HepG2 (cell line): ENCODE measurements around the gene FOSB. TPM values are rescaled to one million over a fixed set of nuclear protein-coding genes. Genes with fewer than 3 reads are reported as not detected.

ENCODE experiments used
- AGO2 ChIP-seq: fragments of 200-400 bp; formaldehyde crosslinking; optimal IDR thresholded peaks from 2 replicates; pipeline ENCODE3; 2017; ENCODE audit warnings: mild to moderate bottlenecking, low read depth, low read length, moderate library complexity
- ATAD3A ChIP-seq: sonication (generic); formaldehyde crosslinking; IDR thresholded peaks from 2 replicates; pipeline ENCODE4 v1.4.0; 2020; ENCODE audit warnings: missing genetic modification reagents
- BHLHE40 ChIP-seq: IDR thresholded peaks from 2 replicates; pipeline ENCODE4 v1.6.1; 2011; ENCODE audit warnings: low read length, improper control_type of control experiment
- CHD4 ChIP-seq: fragments of 200-600 bp; sonication (generic); IDR thresholded peaks from 2 replicates; pipeline ENCODE4 v1.7.0; 2017; ENCODE audit warnings: mild to moderate bottlenecking, low read length, borderline replicate concordance
- EEA1 ChIP-seq: sonication (generic); formaldehyde crosslinking; IDR thresholded peaks from 2 replicates; pipeline ENCODE4 v1.5.1; 2020; ENCODE audit warnings: mild to moderate bottlenecking, missing genetic modification reagents, borderline replicate concordance
- EHMT2 ChIP-seq: fragments of 200-600 bp; sonication (generic); IDR thresholded peaks from 2 replicates; pipeline ENCODE4 v1.7.0; 2017; ENCODE audit warnings: antibody characterized with exemption, low read depth, low read length, borderline replicate concordance
- GPBP1L1 ChIP-seq: sonication (generic); formaldehyde crosslinking; IDR thresholded peaks from 2 replicates; pipeline ENCODE4 v1.5.0; 2020; ENCODE audit warnings: mild to moderate bottlenecking, missing genetic modification reagents
- HDAC1 ChIP-seq: sonication (generic); formaldehyde crosslinking; IDR thresholded peaks from 2 replicates; pipeline ENCODE4 v1.5.1; 2020; ENCODE audit warnings: mild to moderate bottlenecking, missing genetic modification reagents
- HDAC2 ChIP-seq: sonication (generic); formaldehyde crosslinking; IDR thresholded peaks from 2 replicates; pipeline ENCODE4 v1.4.0; 2020; ENCODE audit warnings: missing genetic modification reagents
- HDAC6 ChIP-seq: fragments of 200-600 bp; sonication (generic); IDR thresholded peaks from 2 replicates; pipeline ENCODE4 v1.7.0; 2017; ENCODE audit warnings: mild to moderate bottlenecking, antibody characterized with exemption, low read length, low read depth
- HMG20A ChIP-seq: IDR thresholded peaks from 2 replicates; pipeline ENCODE4 v1.6.1; 2016; ENCODE audit warnings: borderline replicate concordance
- LBX2 ChIP-seq: sonication (generic); formaldehyde crosslinking; IDR thresholded peaks from 2 replicates; pipeline ENCODE4 v1.5.0; 2020; ENCODE audit warnings: missing genetic modification reagents, mild to moderate bottlenecking, borderline replicate concordance
- POLR2AphosphoS2 ChIP-seq: IDR thresholded peaks from 2 replicates; pipeline ENCODE4 v1.6.1; 2011; ENCODE audit warnings: low read depth, low read length, improper control_type of control experiment
- RCOR2 ChIP-seq: IDR thresholded peaks from 2 replicates; pipeline ENCODE4 v1.6.1; 2016; ENCODE audit warnings: missing biosample characterization, missing genetic modification reagents
- SMAD1 ChIP-seq: sonication (generic); formaldehyde crosslinking; IDR thresholded peaks from 2 replicates; pipeline ENCODE4 v1.4.0; 2020; ENCODE audit warnings: missing genetic modification reagents, low read depth, mild to moderate bottlenecking, borderline replicate concordance
- SNRNP70 ChIP-seq: fragments of 200-400 bp; formaldehyde crosslinking; IDR thresholded peaks from 2 replicates; pipeline ENCODE4 v1.6.1; 2017; ENCODE audit warnings: mild to moderate bottlenecking, low read depth, low read length, moderate library complexity
- SOX13 ChIP-seq, 3 experiments: fragments of 450-650 bp in 1 of 3; sonication (generic) in 1 of 3; formaldehyde crosslinking in 1 of 3; IDR thresholded peaks in 2 of 3; conservative IDR thresholded peaks in 1 of 3; 2 replicates each; pipeline versions ENCODE4 v1.5.0 to v1.6.1; 2016 to 2020; ENCODE audit warnings: antibody characterized with exemption in 1 of 3, mild to moderate bottlenecking in 1 of 3, missing compliant biosample characterization in 1 of 3, missing genetic modification reagents in 1 of 3, moderate library complexity in 1 of 3
- SP4 ChIP-seq: sonication (generic); formaldehyde crosslinking; IDR thresholded peaks from 2 replicates; pipeline ENCODE4 v1.8.1; 2023; ENCODE audit warnings: mild to moderate bottlenecking, missing genetic modification reagents
- SRF ChIP-seq: IDR thresholded peaks from 2 replicates; pipeline ENCODE4 v1.6.1; 2011; ENCODE audit warnings: mild to moderate bottlenecking, low read depth, low read length, moderate library complexity
- TP53 ChIP-seq: sonication (generic); formaldehyde crosslinking; conservative IDR thresholded peaks from 2 replicates; pipeline ENCODE4 v1.4.0; 2020; ENCODE audit warnings: missing genetic modification reagents
- ZNF225 ChIP-seq: sonication (generic); formaldehyde crosslinking; IDR thresholded peaks from 2 replicates; pipeline ENCODE4 v1.4.0; 2020; ENCODE audit warnings: mild to moderate bottlenecking, missing genetic modification reagents
- ZNF619 ChIP-seq: sonication (generic); formaldehyde crosslinking; IDR thresholded peaks from 2 replicates; pipeline ENCODE4 v1.4.0; 2020; ENCODE audit warnings: mild to moderate bottlenecking, missing genetic modification reagents
- ZNF749 ChIP-seq: sonication (generic); formaldehyde crosslinking; IDR thresholded peaks from 2 replicates; pipeline ENCODE4 v1.8.0; 2022; ENCODE audit warnings: mild to moderate bottlenecking, missing genetic modification reagents, moderate library complexity, borderline replicate concordance
- ZSCAN31 ChIP-seq: sonication (generic); formaldehyde crosslinking; IDR thresholded peaks from 2 replicates; pipeline ENCODE4 v1.5.0; 2020; ENCODE audit warnings: low read depth, mild to moderate bottlenecking, missing genetic modification reagents
- ZSCAN9 ChIP-seq: IDR thresholded peaks from 2 replicates; pipeline ENCODE4 v1.6.1; 2016; ENCODE audit warnings: borderline replicate concordance
- polyA plus RNA-seq, 8 experiments: library from polyadenylated mRNA; depleted of rRNA in 3 of 8; stranded (reverse) in 7 of 8; unstranded in 1 of 8; fragments of >200 nt; fragmentation: Illumina TruSeq in 4 of 8; extraction: Trizol in 4 of 8; gene quantifications; 2 replicates each; pipeline versions ENCODE4 v1.2.1 to v1.2.3, GENCODE V29; 2011 to 2016; ENCODE audit warnings: low read depth in 4 of 8, missing spikeins in 1 of 8, mixed read lengths in 1 of 8; ENCODE audit not compliant: insufficient read depth in 1 of 8
- total RNA-seq, 5 experiments: library from RNA; depleted of rRNA; stranded (reverse); fragments of >200 nt; fragmentation: Illumina TruSeq; extraction: Trizol; gene quantifications; 2 replicates each; pipeline ENCODE4 v1.2.3, GENCODE V29; 2016; ENCODE audit warnings: low read depth in 1 of 5
- TF ChIP-seq, protein P1 (sequence below): sonication (generic); formaldehyde crosslinking; IDR thresholded peaks from 2 replicates; pipeline ENCODE4 v1.8.0; 2022; ENCODE audit warnings: missing genetic modification reagents, mild to moderate bottlenecking, inconsistent platforms, borderline replicate concordance

The FOSB gene
- total and polyA plus RNA-seq, 2 of the 13 experiments (the other 11 are each of a cell fraction or from before 2014, with no cell fraction given), result 2.8 to 6.0 TPM

- TF ChIP-seq SOX13 (IDR thresholded peaks at IDR 0.05) (no peak), SOX13 (CRISPR knock-in tag; conservative IDR thresholded peaks at IDR 0.05 in 1 of 2, IDR thresholded peaks at IDR 0.05 in 1 of 2) (no peak), CHD4 (no peak), GPBP1L1 (CRISPR knock-in tag) (no peak), AGO2 (no peak), HDAC6 (no peak), HMG20A (CRISPR knock-in tag) (no peak), EHMT2 (no peak), POLR2AphosphoS2 (no peak), EEA1 (no peak), SMAD1 (CRISPR knock-in tag) (peak; percentile 87; the same call in 1 of the 2 replicates), ZNF619 (CRISPR knock-in tag) (peak; percentile 85), BHLHE40 (no peak), HDAC1 (no peak), ZSCAN31 (no peak), ZNF749 (CRISPR knock-in tag) (no peak), TP53 (CRISPR knock-in tag) (no peak), ZNF225 (CRISPR knock-in tag) (no peak), LBX2 (CRISPR knock-in tag) (no peak), ZSCAN9 (CRISPR knock-in tag) (0 out of 2 replicates have a peak, but pooled peaks have one; percentile 27), RCOR2 (no peak), SNRNP70 (no peak), SP4 (CRISPR knock-in tag) (peak; percentile 15; the same call in 1 of the 2 replicates), HDAC2 (CRISPR knock-in tag) (no peak), SRF (no peak), ATAD3A (no peak)
- TF ChIP-seq, protein P1, sequence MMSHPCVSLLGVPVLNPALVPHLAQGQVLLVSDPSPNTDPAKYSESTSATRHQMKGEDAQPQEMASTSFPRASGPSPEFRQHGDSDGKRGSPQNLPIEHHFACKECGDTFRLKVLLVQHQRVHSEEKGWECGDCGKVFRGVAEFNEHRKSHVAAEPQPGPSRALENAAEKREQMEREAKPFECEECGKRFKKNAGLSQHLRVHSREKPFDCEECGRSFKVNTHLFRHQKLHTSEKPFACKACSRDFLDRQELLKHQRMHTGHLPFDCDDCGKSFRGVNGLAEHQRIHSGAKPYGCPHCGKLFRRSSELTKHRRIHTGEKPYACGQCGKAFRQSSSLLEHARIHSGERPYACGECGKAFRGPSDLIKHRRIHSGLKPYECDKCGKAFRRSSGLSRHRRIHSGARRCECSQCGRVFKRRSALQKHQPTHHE (CRISPR knock-in tag), result no peak
Observed at GRCh38 chr19:45485305-45486077, 17.7 kb downstream of the FOSB start (continued).
